GM23248 (cell line): Measurements from ENCODE around the gene CNIH1.

ENCODE experiments used
- EZH2 ChIP-seq: fragments of 200-600 bp; sonication (generic); IDR thresholded peaks from 2 replicates; pipeline ENCODE4 v1.6.1; 2018; ENCODE audit warnings: antibody characterized with exemption, mild to moderate bottlenecking; ENCODE audit not compliant: insufficient read depth, poor library complexity, severe bottlenecking
- EZH2phosphoT487 ChIP-seq: fragments of 200-600 bp; sonication (generic); IDR thresholded peaks from 2 replicates; pipeline ENCODE4 v1.6.1; 2018; ENCODE audit warnings: antibody characterized with exemption, moderate library complexity, mild to moderate bottlenecking, low read depth; ENCODE audit not compliant: insufficient read depth

GRCh38 chr14:54455363-54455762 is 14.2 kb upstream of the CNIH1 start:
- TF ChIP-seq EZH2phosphoT487 (no peak), EZH2 (no peak)
